HG03575 (cell line): ENCODE results near the gene CREB3L4.

Experiments
- ATAC-seq: cut with Tn5 transposase; IDR thresholded peaks from one replicate; pipeline ENCODE4 v1.9.1; 2021; ENCODE audit not compliant: unreplicated experiment, insufficient number of reproducible peaks, low FRiP score; ENCODE audit errors: extremely low read depth

The CREB3L4 gene, protein sequence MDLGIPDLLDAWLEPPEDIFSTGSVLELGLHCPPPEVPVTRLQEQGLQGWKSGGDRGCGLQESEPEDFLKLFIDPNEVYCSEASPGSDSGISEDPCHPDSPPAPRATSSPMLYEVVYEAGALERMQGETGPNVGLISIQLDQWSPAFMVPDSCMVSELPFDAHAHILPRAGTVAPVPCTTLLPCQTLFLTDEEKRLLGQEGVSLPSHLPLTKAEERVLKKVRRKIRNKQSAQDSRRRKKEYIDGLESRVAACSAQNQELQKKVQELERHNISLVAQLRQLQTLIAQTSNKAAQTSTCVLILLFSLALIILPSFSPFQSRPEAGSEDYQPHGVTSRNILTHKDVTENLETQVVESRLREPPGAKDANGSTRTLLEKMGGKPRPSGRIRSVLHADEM

GRCh38 chr1:153967107-153967999 lies at the start of gene CREB3L4:
TSS of gene CREB3L4 (plus strand) at chr1:153967902. CDS start at chr1:153968526, 624 bp downstream.
- ATAC-seq: peak; percentile 57

GRCh38 chr1:153919876-153920852 lies 47.5 kb upstream of the CREB3L4 start:
- no peak for ATAC-seq

GRCh38 chr1:153921080-153921802 lies 46.5 kb upstream of the CREB3L4 start:
- no peak for ATAC-seq

GRCh38 chr1:153921803-153922075 lies 46.0 kb upstream of the CREB3L4 start:
- no peak for ATAC-seq

DNA sequence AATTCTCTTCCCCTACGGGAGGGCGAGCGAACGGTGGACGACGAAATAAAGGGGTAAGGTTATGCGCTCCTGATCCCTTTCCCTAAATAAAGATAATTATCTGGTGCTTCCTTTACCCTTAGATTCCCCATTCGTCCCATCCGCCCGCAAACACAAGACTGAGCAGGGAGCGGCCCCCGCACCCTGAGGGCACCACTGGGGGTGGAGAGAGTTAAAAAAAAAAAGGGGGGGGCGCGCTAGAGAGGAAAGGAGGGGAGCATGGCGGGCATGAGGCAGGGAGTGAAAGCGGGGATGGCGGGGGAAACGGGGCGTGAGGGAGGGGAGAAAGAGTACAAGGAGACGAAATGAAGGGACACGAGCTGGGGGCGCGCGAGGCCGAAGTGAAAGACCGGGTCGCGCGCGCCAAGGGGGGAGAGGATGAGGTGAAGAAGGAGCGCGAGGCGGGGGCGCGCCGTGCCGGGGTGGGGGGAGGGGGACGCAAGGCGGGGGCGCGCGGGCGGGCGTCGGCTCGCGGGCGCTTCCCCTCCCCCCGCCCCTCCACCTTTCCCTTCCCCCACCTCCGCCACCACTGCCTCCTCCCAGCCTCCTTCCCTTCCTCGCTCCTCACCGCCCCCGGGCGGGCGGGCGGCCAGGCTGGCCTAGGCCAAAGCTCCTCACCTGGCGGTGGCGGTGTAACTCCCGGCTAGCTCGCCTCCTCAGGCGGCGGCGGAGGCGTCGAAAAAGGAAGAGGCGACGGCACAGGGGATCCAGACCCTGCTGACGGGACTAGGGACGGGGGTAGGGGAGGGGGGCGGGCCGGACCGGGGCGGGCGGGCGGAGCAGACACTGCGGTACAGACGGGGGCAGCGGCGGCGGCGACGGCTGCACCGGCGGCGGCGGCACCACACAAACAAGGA lies 45.4 kb upstream of the CREB3L4 start:
- ATAC-seq: no peak

GRCh38 chr1:153922972-153923925 lies 44.5 kb upstream of the CREB3L4 start, which contains the start of gene GATAD2B:
TSS of gene GATAD2B (minus strand) at chr1:153922972. CDS start at chr1:153828347, 94,625 bp downstream.
- ATAC-seq: peak; percentile 44

DNA sequence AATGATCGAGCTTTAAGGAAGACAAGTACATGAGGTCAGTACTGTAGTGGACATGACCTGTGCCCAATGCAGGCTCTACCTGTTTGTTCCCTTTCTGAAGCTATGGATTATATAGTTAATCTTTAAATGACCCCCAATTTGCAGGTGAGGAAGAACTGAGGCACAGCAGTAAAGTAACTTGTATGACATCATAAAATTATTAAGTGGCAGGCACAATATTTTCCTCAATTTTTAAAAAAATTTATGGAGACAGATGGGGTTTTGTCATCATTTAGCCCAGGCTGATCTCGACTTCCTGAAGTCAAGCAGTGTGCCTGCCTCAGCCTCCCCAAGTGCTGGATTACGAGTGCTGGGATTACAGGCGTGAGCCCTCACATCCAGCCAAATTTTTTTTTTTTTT lies 41.3 kb upstream of the CREB3L4 start:
- no peak for ATAC-seq

DNA sequence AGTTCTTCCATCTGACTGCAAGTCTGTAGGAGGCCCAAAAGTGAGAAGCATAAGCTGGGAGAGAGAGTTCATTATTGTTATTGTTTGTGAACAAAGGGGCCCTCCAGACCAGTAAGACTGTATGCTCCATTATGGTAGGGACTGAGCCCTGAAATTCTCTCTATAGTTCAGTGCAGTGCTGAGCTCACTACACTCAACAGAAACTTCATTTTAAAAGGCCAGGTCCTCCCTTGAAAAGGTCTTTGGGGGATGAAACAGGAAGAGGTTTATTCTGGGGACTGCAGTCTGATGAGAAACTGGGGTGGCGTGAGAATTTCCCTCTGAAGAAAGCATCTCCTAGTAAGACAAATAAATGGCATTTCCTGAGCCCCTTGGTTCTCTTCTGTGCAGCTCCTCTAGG lies 39.5 kb upstream of the CREB3L4 start:
- ATAC-seq: no peak

DNA sequence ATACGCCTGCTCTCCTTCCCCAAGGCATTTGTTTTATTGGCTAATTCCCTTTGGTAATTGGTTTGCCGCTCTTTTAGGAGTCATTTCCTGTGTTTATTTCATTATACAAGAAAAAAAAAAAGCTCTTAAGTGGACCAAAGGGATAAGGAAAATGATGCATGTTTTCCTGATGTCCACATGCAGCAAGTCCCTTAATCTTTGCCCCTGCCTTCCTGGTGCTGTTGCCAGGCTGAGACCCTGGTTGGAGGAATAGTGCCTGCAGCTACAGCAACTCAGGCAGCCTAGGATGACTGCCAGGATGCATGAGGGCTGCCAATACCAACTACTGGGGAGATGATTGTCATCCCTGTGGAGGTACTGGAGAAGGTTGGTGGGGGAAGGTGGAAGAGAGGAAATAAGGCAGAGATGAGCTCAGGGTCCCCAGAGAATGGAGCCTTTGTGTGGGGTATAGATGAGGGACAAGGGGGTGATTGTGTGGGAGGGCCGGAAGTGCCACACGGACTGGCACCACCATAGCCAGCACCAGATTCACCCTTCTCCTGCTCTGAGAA lies 38.8 kb upstream of the CREB3L4 start:
- no peak for ATAC-seq

DNA sequence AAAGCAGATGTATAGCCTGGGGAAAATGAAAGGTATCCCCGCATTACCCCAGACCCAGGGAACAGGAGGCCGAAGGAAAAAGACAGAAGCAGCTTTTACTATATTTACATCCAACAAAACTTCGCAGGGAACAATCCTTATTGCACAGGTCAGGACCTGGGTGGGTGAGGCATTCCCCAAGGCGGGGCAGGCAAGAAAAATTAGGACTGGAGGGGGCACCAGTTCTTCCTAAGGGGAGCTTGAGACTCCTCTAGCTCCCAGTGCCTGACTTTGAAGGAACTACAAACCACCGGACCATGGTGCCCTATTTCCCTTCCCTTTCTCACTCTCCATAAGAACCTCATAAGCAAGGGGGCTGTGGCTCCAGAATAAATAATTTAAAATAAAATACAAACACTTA lies 38.3 kb upstream of the CREB3L4 start:
- no peak for ATAC-seq

GRCh38 chr1:153929981-153930948 lies 37.4 kb upstream of the CREB3L4 start:
- ATAC-seq: no peak

DNA sequence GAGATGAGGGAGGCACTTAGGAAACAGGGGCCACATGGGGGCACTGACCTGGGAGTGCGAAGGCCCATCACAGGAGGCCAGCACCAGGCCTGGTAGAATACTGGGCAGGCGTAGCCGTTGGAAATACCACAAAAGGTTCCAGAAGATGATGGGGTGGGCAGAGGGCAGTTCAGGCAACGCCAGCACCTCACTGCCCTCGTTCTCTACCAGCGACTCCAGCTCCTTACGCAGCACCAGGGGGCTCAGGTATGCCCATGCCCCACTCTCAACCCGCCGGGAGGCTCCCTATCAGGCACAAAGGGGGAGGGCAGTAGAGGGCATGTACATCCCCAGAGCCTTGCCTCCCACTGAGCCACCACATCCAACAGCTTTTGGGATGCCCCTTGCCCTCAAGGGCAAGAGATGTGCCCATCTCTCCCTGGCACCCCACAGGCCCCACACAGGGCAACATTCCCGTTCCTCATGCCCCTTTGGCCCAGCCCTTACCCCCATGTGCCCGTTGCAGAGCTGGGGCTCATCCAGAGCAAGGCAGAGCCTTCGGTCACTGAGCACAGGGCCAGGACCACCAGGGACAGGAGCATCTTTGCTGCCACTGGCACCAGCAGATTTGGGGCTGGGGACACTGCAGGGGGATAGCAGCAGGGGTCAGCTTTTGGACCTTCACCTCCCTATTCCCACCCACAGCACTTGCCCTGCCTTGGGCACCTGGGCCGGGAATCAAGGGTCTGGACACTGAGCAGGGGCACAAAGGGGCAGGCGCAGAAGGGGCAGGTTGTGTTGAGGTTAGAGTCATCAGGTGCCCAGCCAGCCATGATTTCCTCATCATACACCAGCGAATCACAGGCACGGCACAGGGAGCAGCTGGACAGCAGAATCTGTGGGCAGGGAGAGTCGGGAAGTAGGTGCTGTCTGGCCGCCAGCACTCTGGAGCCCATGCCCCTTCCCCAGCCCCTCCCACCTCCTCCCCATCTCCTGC lies 35.3 kb upstream of the CREB3L4 start:
- no peak for ATAC-seq

- ATAC-seq: no peak
Measured at GRCh38 chr1:153933430-153933829, 34.3 kb upstream of the CREB3L4 start.

DNA sequence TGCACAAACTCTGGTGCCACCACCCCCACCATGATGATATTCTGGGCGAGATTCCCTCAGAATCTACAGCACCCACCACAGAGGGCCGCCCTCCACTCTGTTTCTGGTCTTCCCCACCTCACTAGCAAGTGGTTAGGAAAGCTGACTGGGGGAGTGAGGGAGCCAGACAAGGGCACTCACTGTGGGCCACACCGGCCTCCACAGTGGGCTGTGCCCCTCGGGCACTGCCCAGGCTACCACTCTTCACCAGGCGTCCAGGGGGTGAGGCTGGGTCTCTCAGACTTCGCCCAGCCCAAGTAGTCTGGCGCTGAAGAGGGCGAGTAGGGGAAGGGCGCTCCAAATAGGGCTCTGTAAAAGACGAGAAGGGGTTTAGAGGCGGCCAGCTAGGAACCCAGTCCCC lies 33.7 kb upstream of the CREB3L4 start:
- no peak for ATAC-seq
